SK-N-SH treated with all-trans-retinoic acid at 6 μM for 48 hours (cell line): ENCODE results near the gene MAP2K1.

Source experiments
- ARNTL ChIP-seq: fragments of 450-650 bp; formaldehyde crosslinking; IDR thresholded peaks from 2 replicates; pipeline ENCODE4 v1.5.0; 2020; ENCODE audit warnings: low read depth, mild to moderate bottlenecking, moderate library complexity, borderline replicate concordance
- CREB5 ChIP-seq: fragments of 250-450 bp; sonication (Bioruptor Pico); IDR thresholded peaks from 2 replicates; pipeline ENCODE4 v1.5.1; 2020; ENCODE audit warnings: low read depth, mild to moderate bottlenecking, moderate library complexity
- RARB ChIP-seq: fragments of 250-450 bp; sonication (Bioruptor Pico); IDR thresholded peaks from 2 replicates; pipeline ENCODE4 v1.8.0; 2021; ENCODE audit warnings: mild to moderate bottlenecking, moderate library complexity
- TCF4 ChIP-seq: fragments of 250-450 bp; sonication (Bioruptor Pico); IDR thresholded peaks from 2 replicates; pipeline ENCODE4 v1.8.0; 2021; ENCODE audit warnings: mild to moderate bottlenecking, moderate library complexity, borderline replicate concordance
- ZFP30 ChIP-seq: fragments of 450-650 bp; formaldehyde crosslinking; IDR thresholded peaks from 2 replicates; pipeline ENCODE4 v1.5.0; 2022; ENCODE audit warnings: mild to moderate bottlenecking, moderate library complexity
- TF ChIP-seq, protein P1 (sequence below): fragments of 250-450 bp; sonication (Bioruptor Pico); IDR thresholded peaks from 2 replicates; pipeline ENCODE4 v1.8.0; 2021; ENCODE audit warnings: low read depth, mild to moderate bottlenecking, moderate library complexity, borderline replicate concordance

DNA sequence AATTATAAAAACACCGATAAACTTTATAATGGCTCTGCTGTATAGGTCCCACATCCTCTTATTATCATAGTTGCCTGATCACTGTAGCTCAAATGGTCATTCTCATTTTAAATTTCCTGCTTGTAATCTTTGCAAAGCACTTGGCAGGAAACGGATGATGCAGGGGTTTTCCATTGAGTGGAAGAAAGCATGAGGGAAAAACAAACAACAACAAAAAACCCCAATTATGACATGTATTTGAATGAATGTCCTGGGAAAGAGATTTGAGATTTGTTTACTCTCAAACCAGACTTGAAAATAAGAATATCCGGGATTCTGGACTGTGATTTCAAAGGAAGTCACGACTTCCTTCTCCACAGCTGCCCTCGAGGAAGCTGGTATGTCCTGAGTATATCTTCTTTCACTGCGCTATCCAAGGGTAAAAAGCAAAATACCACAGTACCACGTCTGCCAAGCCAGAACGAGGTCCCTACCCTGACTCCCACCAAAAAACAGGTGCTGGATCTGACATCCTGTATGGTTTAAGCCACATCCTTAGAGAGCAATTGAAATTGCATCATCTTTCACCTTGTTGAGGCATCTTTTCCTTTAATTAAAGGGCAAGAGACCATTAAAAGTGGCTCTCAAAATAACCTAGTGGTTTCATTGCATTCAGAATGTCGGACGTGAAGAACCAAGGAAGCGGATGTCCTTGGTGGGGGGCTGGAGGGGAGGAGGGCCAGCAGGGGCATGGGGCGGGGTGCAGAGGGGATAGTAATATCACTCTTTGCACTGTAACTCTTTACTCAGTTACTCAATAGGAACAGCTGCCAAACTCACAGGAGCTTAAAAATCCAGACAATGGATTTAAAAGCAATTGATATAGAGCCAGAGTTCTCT, 16.7 kb upstream of the MAP2K1 start:
- no peak for TF ChIP-seq ZFP30 (CRISPR knock-in tag)
- no peak for TF ChIP-seq TCF4
- no peak for TF ChIP-seq ARNTL (CRISPR knock-in tag)
- no peak for TF ChIP-seq CREB5 (CRISPR knock-in tag)
- TF ChIP-seq, protein P1, sequence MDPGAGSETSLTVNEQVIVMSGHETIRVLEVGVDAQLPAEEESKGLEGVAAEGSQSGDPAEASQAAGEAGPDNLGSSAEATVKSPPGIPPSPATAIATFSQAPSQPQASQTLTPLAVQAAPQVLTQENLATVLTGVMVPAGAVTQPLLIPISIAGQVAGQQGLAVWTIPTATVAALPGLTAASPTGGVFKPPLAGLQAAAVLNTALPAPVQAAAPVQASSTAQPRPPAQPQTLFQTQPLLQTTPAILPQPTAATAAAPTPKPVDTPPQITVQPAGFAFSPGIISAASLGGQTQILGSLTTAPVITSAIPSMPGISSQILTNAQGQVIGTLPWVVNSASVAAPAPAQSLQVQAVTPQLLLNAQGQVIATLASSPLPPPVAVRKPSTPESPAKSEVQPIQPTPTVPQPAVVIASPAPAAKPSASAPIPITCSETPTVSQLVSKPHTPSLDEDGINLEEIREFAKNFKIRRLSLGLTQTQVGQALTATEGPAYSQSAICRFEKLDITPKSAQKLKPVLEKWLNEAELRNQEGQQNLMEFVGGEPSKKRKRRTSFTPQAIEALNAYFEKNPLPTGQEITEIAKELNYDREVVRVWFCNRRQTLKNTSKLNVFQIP (CRISPR knock-in tag): no peak
- TF ChIP-seq RARB (CRISPR knock-in tag): no peak
